Sigmoid colon (tissue), 7 donors: ENCODE measurements around the gene RETREG3. TPM values are rescaled to one million over a fixed set of nuclear protein-coding genes. Genes with fewer than 3 reads are reported as not detected.
A peak's percentile ranks its signal among the peaks of the same experiment; 100 is the strongest.
"Not testable (repeated sequence)": the region's sequence is repeated elsewhere in the genome, so short reads cannot be mapped to it uniquely, and the experiment has no call there.

ENCODE experiments used
- DNase-seq: peaks from one replicate; pipeline ENCODE4 v3.0.0-alpha.2; 2019
- H3K27ac ChIP-seq, 4 donors: fragments of 200-600 bp; sonication (generic); one replicate each; pipeline ENCODE4 v1.5.1; 2016 to 2019; ENCODE audit warnings: mild to moderate bottlenecking in 1 of 4
- H3K27me3 ChIP-seq, 3 donors: fragments of 200-600 bp; sonication (generic); one replicate each; pipeline ENCODE4 v1.5.1; 2019; ENCODE audit warnings: mild to moderate bottlenecking in 1 of 3
- H3K36me3 ChIP-seq, 4 donors: fragments of 200-600 bp; sonication (generic); one replicate each; pipeline ENCODE4 v1.5.1; 2016 to 2019
- H3K4me1 ChIP-seq, 4 donors: fragments of 200-600 bp; sonication (generic); one replicate each; pipeline ENCODE4 v1.5.1; 2017 to 2019
- H3K4me3 ChIP-seq, 4 donors: fragments of 200-600 bp; sonication (generic); one replicate each; pipeline ENCODE4 v1.5.1; 2017 to 2019; ENCODE audit warnings: mild to moderate bottlenecking in 2 of 4, moderate library complexity in 1 of 4
- H3K9me3 ChIP-seq, 4 donors: fragments of 200-600 bp in 3 of 4; sonication (generic) in 3 of 4; one replicate each; pipeline versions ENCODE4 v1.5.1 to v1.6.1; 2013 to 2019
- CTCF ChIP-seq, 4 experiments: fragments of 450-650 bp in 3 of 4; fragments of 200-600 bp in 1 of 4; IDR thresholded peaks; one replicate each; pipeline ENCODE4 v1.5.1; 2016 to 2019; ENCODE audit warnings: antibody characterized with exemption in 4 of 4, mild to moderate bottlenecking in 3 of 4, moderate library complexity in 2 of 4
- EP300 ChIP-seq, 4 donors: sonication (generic); formaldehyde crosslinking; IDR thresholded peaks; one replicate each; pipeline ENCODE4 v1.6.1; 2017; ENCODE audit warnings: antibody characterized with exemption in 4 of 4
- POLR2A ChIP-seq, 2 donors: fragments of 450-650 bp; IDR thresholded peaks; one replicate each; pipeline ENCODE4 v1.6.1; 2016; ENCODE audit warnings: antibody characterized with exemption in 2 of 2, mild to moderate bottlenecking in 2 of 2, moderate library complexity in 2 of 2
- POLR2AphosphoS5 ChIP-seq, 4 donors: sonication (generic); formaldehyde crosslinking; IDR thresholded peaks; one replicate each; pipeline ENCODE4 v1.6.1; 2017; ENCODE audit warnings: antibody characterized with exemption in 4 of 4
- WGBS, 2 donors: extraction: QIAGEN DNeasy Blood & Tissue Kit; methylation state at CpG; one replicate each; pipeline ENCODE4 v1.1.7; 2013; 5-methylcytosine and 5-hydroxymethylcytosine counted together
- intact Hi-C: fragments of 100-400 bp; cut with DNase I; formaldehyde crosslinking; loops from one replicate; pipeline ENCODE4 v1.15.1; 2023
- polyA plus RNA-seq, 3 donors: library from polyadenylated mRNA; stranded (reverse); fragments of 200-250 nt; gene quantifications; one replicate each; pipeline ENCODE4 v1.2.3, GENCODE V29; 2013
- total RNA-seq, 4 donors: library from RNA; depleted of rRNA; stranded (reverse); fragments of >200 nt; gene quantifications; one replicate each; pipeline ENCODE4 v1.1.0, GENCODE V29; 2016
- donor health status: healthy with polysubstance abuse.
- donor health status: Bipolar disorder and iron deficiency.
- donor health status: healthy.

RETREG3 gene
- total and polyA plus RNA-seq, 7 donors: 7.2 to 82.0 (median 47.1) TPM

GRCh38 chr17:42562388-42563142 is 46.6 kb downstream of the RETREG3 start:
- Histone ChIP-seq H3K4me3 (peak overlapping the region; percentile 67 to 95 (median 80)), H3K36me3 (peaks cover 7 to 24% (median 18%) of the 10 kb centered on the region in 4 donors), H3K9me3 (no peaks in the 10 kb centered on the region), H3K4me1 (peaks cover 0 to 46% (median 42%) of the 10 kb centered on the region in 4 donors), H3K27ac (peak overlapping the region; percentile 81 to 90 (median 86)), H3K27me3 (no peaks in the 10 kb centered on the region)
- intact Hi-C loops: no loop called here
- no peak for DNase-seq
- WGBS, 2 donors: 3 to 13% methylated on average over 48 of the region's 48 CpGs
- no peak for TF ChIP-seq CTCF (IDR thresholded peaks at IDR 0.05)
- no peak for TF ChIP-seq POLR2A (IDR thresholded peaks at IDR 0.05)
- TF ChIP-seq POLR2AphosphoS5 (IDR thresholded peaks at IDR 0.05): no peak
- no peak for TF ChIP-seq EP300 (IDR thresholded peaks at IDR 0.05)

GRCh38 chr17:42561897-42562387 is 47.2 kb downstream of the RETREG3 start, which contains the start of gene COASY:
Gene COASY (plus strand): TSS chr17:42562148. CDS start chr17:42562623, 475 bp downstream.
- Histone ChIP-seq H3K27ac (peak within 1 kb of the TSS; percentile 81 to 90 (median 86)), H3K36me3 (peaks cover 7 to 24% (median 18%) of the 10 kb centered on the region in 4 donors), H3K27me3 (no peaks in the 10 kb centered on the region), H3K9me3 (no peaks in the 10 kb centered on the region), H3K4me1 (peaks cover 0 to 43% (median 40%) of the 10 kb centered on the region in 4 donors), H3K4me3 (peak within 1 kb of the TSS; percentile 67 to 95 (median 80))
- 0% methylated on average over 26 of the region's 26 CpGs for WGBS, 2 donors
- DNase-seq: peak; percentile 99
- TF ChIP-seq POLR2AphosphoS5 (IDR thresholded peaks at IDR 0.05) (peak; percentile 71 to 94 (median 88)), CTCF (IDR thresholded peaks at IDR 0.05) (no peak), POLR2A (IDR thresholded peaks at IDR 0.05) (peak; percentile 45 to 51), EP300 (IDR thresholded peaks at IDR 0.05) (peak in 1 of 4 donors; percentile 70)
- intact Hi-C loops: no loop called here

GRCh38 chr17:42560246-42560645 is 48.9 kb downstream of the RETREG3 start:
- WGBS, 2 donors: 84 to 85% methylated on average over 3 of the region's 3 CpGs
- intact Hi-C loops: no loop called here
- TF ChIP-seq CTCF (IDR thresholded peaks at IDR 0.05) (no peak), POLR2A (IDR thresholded peaks at IDR 0.05) (no peak), EP300 (IDR thresholded peaks at IDR 0.05) (no peak), POLR2AphosphoS5 (IDR thresholded peaks at IDR 0.05) (no peak)
- no peak for DNase-seq
- Histone ChIP-seq H3K36me3 (peaks cover 3 to 15% (median 10%) of the 10 kb centered on the region in 4 donors), H3K4me1 (peaks cover 0 to 43% (median 39%) of the 10 kb centered on the region in 4 donors), H3K9me3 (no peaks in the 10 kb centered on the region), H3K4me3 (no peak overlapping the region), H3K27ac (no peak overlapping the region), H3K27me3 (no peaks in the 10 kb centered on the region)

- Histone ChIP-seq H3K36me3 (peaks cover 0 to 3% (median 0%) of the 10 kb centered on the region in 4 donors), H3K27ac (no peak overlapping the region), H3K4me1 (peaks cover 0 to 44% (median 36%) of the 10 kb centered on the region in 4 donors), H3K4me3 (no peak overlapping the region), H3K9me3 (no peaks in the 10 kb centered on the region), H3K27me3 (no peaks in the 10 kb centered on the region)
- TF ChIP-seq POLR2AphosphoS5 (IDR thresholded peaks at IDR 0.05) (no peak), CTCF (IDR thresholded peaks at IDR 0.05) (no peak), EP300 (IDR thresholded peaks at IDR 0.05) (no peak), POLR2A (IDR thresholded peaks at IDR 0.05) (no peak)
- intact Hi-C loops: no loop called here
- 43 to 84% methylated on average over 6 of the region's 6 CpGs for WGBS, 2 donors
- no peak for DNase-seq
Measured at GRCh38 chr17:42559075-42559474, 50.1 kb downstream of the RETREG3 start.

GRCh38 chr17:42555961-42556617 is 53.1 kb downstream of the RETREG3 start:
- H3K27me3 ChIP-seq, H3K9me3 ChIP-seq, DNase-seq, intact Hi-C loops, H3K36me3 ChIP-seq, H3K4me3 ChIP-seq: not testable (repeated sequence)
- Histone ChIP-seq H3K27ac (peak overlapping the region in 2 of 4 donors; percentile 84 to 87), H3K4me1 (peaks cover 0 to 32% (median 29%) of the 10 kb centered on the region in 4 donors)
- WGBS, 2 donors: 73 to 74% methylated on average over 5 of the region's 5 CpGs
